Skeletal muscle tissue (tissue), 4 donors: ENCODE results near the gene SETD2. TPM values are rescaled to one million over a fixed set of nuclear protein-coding genes. Genes with fewer than 3 reads are reported as not detected.
A peak's percentile ranks its signal among the peaks of the same experiment; 100 is the strongest.

Experiments used
- H3K27ac ChIP-seq: one replicate; pipeline ENCODE4 v1.7.0; 2013; ENCODE audit warnings: mild to moderate bottlenecking, low read depth, low read length, inconsistent platforms
- H3K27me3 ChIP-seq, 3 donors: one replicate each; pipeline ENCODE4 v1.7.0; 2013; ENCODE audit warnings: low read length in 3 of 3; ENCODE audit not compliant: control insufficient read depth in 3 of 3, insufficient read depth in 3 of 3
- H3K36me3 ChIP-seq, 3 donors: one replicate each; pipeline ENCODE4 v1.7.0; 2013; ENCODE audit warnings: low read length in 3 of 3; ENCODE audit not compliant: control insufficient read depth in 3 of 3, insufficient read depth in 3 of 3
- H3K4me1 ChIP-seq, 3 donors: one replicate each; pipeline ENCODE4 v1.7.0; 2013; ENCODE audit warnings: low read length in 3 of 3, mild to moderate bottlenecking in 3 of 3; ENCODE audit not compliant: control insufficient read depth in 3 of 3, insufficient read depth in 3 of 3
- H3K4me3 ChIP-seq, 3 donors: one replicate each; pipeline ENCODE4 v1.7.0; 2013; ENCODE audit warnings: low read length in 3 of 3
- H3K9ac ChIP-seq, 3 donors: one replicate each; pipeline ENCODE4 v1.7.0; 2013; ENCODE audit warnings: low read length in 3 of 3, mild to moderate bottlenecking in 3 of 3, moderate library complexity in 2 of 3, low read depth in 1 of 3
- H3K9me3 ChIP-seq, 3 donors: one replicate each; pipeline ENCODE4 v1.7.0; 2013; ENCODE audit warnings: low read length in 3 of 3; ENCODE audit not compliant: control insufficient read depth in 3 of 3
- total RNA-seq: library from RNA; depleted of rRNA; stranded (reverse); fragments of >200 nt; gene quantifications from one replicate; pipeline ENCODE4 v1.2.3, GENCODE V29; 2014
- donor health status: Osteomylitis.

Gene SETD2
- total RNA-seq, 1 donor from 2014 or later, result 48.5 TPM

- Histone ChIP-seq H3K27ac (no peak overlapping the region), H3K27me3 (no peaks in the 10 kb centered on the region), H3K9me3 (no peaks in the 10 kb centered on the region), H3K4me1 (peaks cover 2 to 17% (median 4%) of the 10 kb centered on the region in 3 donors), H3K36me3 (peaks cover 11 to 21% (median 19%) of the 10 kb centered on the region in 3 donors), H3K9ac (peak overlapping the region in 1 of 3 donors; percentile 8), H3K4me3 (no peak overlapping the region)
Observed at GRCh38 chr3:46998121-46998851, 165.6 kb downstream of the SETD2 start.

DNA sequence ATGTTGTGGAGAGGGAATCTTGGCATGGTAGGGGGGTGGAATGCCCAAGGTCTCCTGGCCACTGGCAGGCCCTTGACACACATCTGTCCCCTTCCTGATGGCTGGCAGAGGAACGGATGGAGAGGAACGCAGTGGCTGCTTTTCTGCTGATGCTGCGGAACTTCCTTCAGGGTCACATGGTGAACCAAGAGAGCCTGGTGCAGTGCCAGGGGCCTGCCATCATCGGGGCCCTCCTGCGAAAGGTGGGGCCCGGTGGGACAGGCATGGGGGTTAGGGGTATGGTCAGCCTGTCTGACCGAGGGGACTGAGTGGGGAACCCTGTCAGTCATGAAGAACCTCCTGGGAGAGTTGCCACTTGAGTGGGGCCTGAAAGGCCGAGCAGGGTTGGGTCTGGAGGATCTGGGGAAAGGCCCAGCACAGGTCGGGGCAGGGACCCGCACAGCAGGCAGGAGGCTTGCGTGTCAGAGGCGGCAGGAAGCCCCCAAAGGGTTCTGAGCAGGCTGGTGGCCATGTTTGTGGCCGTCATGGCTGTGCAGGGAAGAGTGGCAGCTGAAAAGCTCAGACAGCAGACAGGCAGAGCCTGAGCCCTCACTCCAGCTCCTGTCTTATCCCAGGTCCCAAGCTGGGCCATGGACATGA, 166.3 kb downstream of the SETD2 start:
- Histone ChIP-seq H3K4me1 (peaks cover 2 to 17% (median 4%) of the 10 kb centered on the region in 3 donors), H3K27me3 (no peaks in the 10 kb centered on the region), H3K9me3 (no peaks in the 10 kb centered on the region), H3K4me3 (no peak overlapping the region), H3K9ac (peak overlapping the region in 1 of 3 donors; percentile 8), H3K36me3 (peaks cover 7 to 16% (median 15%) of the 10 kb centered on the region in 3 donors), H3K27ac (no peak overlapping the region)

GRCh38 chr3:46996689-46997452, 167.0 kb downstream of the SETD2 start:
- H3K27me3 ChIP-seq, result no peaks in the 10 kb centered on the region
- peak overlapping the region in 1 of 3 donors; percentile 8 for H3K9ac ChIP-seq
- H3K27ac ChIP-seq, result no peak overlapping the region
- peaks cover 7 to 15% (median 12%) of the 10 kb centered on the region in 3 donors for H3K36me3 ChIP-seq
- H3K4me3 ChIP-seq, result no peak overlapping the region
- no peaks in the 10 kb centered on the region for H3K9me3 ChIP-seq
- peaks cover 2 to 17% (median 4%) of the 10 kb centered on the region in 3 donors for H3K4me1 ChIP-seq

GRCh38 chr3:46995901-46996562, 167.9 kb downstream of the SETD2 start:
- H3K36me3 ChIP-seq, result peaks cover 3 to 14% (median 5%) of the 10 kb centered on the region in 3 donors
- peaks cover 2 to 17% (median 4%) of the 10 kb centered on the region in 3 donors for H3K4me1 ChIP-seq
- no peaks in the 10 kb centered on the region for H3K9me3 ChIP-seq
- no peaks in the 10 kb centered on the region for H3K27me3 ChIP-seq
- no peak overlapping the region for H3K27ac ChIP-seq
- H3K4me3 ChIP-seq, result no peak overlapping the region
- H3K9ac ChIP-seq, result no peak overlapping the region

- Histone ChIP-seq H3K27ac (no peak overlapping the region), H3K4me3 (no peak overlapping the region), H3K9me3 (no peaks in the 10 kb centered on the region), H3K4me1 (peaks cover 2 to 17% (median 4%) of the 10 kb centered on the region in 3 donors), H3K27me3 (no peaks in the 10 kb centered on the region), H3K36me3 (peaks cover 0 to 12% (median 5%) of the 10 kb centered on the region in 3 donors), H3K9ac (peak overlapping the region in 1 of 3 donors; percentile 10)
Observed at GRCh38 chr3:46994801-46995731, 168.8 kb downstream of the SETD2 start.

DNA sequence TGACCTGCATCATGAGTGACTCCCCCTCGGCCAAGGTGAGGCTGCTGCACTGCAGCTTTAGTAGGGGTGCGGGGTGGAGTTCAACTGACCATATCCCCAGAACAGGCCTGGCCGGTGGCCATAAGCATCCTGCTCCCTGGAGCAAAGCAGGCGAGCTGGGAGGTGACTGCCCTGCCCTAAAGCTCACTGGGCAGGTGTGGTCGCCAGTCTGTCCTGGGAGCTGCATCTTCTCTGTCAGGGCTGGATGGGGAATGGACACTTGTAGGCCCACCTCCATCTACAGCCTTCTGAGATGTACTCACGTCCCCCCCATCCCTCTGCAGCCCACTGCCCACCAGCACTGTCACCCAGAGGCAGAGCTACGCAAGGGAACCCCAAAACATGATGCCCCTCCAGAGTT, 169.9 kb downstream of the SETD2 start:
- Histone ChIP-seq H3K27ac (no peak overlapping the region), H3K36me3 (peaks cover 0 to 9% (median 5%) of the 10 kb centered on the region in 3 donors), H3K9ac (no peak overlapping the region), H3K27me3 (no peaks in the 10 kb centered on the region), H3K4me3 (no peak overlapping the region), H3K4me1 (peaks cover 2 to 22% (median 4%) of the 10 kb centered on the region in 3 donors), H3K9me3 (no peaks in the 10 kb centered on the region)

DNA sequence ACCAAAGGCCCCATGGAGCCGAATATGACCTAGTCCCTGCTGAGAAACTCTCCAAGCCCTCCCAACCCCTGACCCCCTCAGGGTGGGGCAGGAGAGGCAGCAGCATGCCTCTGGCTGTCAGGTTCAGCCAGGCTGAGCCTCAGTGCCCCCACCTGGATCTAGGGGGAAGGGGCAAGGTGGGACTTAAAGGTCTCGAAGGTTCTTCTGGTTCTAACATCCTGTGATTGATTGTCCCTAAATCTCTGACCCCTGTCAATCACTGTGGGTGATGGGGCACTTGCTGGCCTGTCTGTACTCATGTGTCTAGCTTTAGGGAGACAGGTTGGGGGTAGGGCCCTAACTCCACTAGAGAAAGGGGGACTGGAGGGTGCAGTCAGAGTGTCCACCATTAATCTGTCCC, 170.6 kb downstream of the SETD2 start:
- Histone ChIP-seq H3K27me3 (no peaks in the 10 kb centered on the region), H3K27ac (no peak overlapping the region), H3K4me3 (no peak overlapping the region), H3K4me1 (peaks cover 2 to 26% (median 4%) of the 10 kb centered on the region in 3 donors), H3K9me3 (no peaks in the 10 kb centered on the region), H3K36me3 (peaks cover 0 to 12% (median 9%) of the 10 kb centered on the region in 3 donors), H3K9ac (no peak overlapping the region)

- Histone ChIP-seq H3K36me3 (peaks cover 0 to 12% (median 9%) of the 10 kb centered on the region in 3 donors), H3K9ac (no peak overlapping the region), H3K27me3 (no peaks in the 10 kb centered on the region), H3K4me1 (peaks cover 6 to 28% (median 9%) of the 10 kb centered on the region in 3 donors), H3K9me3 (no peaks in the 10 kb centered on the region), H3K4me3 (no peak overlapping the region), H3K27ac (no peak overlapping the region)
Observed at GRCh38 chr3:46992231-46992630, 171.7 kb downstream of the SETD2 start.
